ENCODE measurements around the gene NME5. TPM values are rescaled to one million over a fixed set of nuclear protein-coding genes. Genes with fewer than 3 reads are reported as not detected.

Gene NME5
- total and polyA plus RNA-seq, 2 of the 8 experiments (the other 6 are each of a cell fraction or from before 2014, with no cell fraction given), result 0.48 to 0.89 TPM

DNA sequence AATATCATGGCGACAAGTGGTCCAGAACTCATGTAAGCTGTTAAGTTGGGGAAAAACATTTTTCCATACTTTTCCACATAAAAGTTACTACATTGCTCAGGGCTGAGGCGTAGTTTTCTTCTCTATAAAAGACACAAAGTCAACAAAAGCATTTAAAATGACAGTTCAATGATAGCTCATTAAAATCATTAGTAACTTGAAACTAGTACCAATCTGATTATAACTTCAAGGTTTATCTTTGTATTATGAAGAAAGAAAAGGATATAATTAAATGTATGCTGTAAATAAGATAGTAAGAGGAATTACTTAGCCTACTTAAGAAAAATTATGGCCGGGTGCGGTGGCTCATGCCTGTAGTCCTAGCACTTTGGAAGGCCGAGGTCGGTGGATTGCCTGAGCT is 9.9 kb downstream of the NME5 start:
- Histone ChIP-seq H3K4me1 (replicated peaks in 1 of 4; ENCODE audit: control insufficient read depth in 3 of 4, insufficient read depth in 4 of 4, low read length in 3 of 4) (no peaks in the 10 kb centered on the region; a peak in 1 of 7 replicates), H3K4me2 (ENCODE audit: insufficient read depth in 1 of 2, low read depth in 2 of 2, low read length in 2 of 2) (no peak overlapping the region), H2BK5ac (ENCODE audit: low read depth, low read length) (no peak overlapping the region), H3K56ac (replicated peaks; ENCODE audit: insufficient read length, low read depth, low read length) (no peak overlapping the region), H2BK120ac (replicated peaks; ENCODE audit: low read depth, low read length) (no peak overlapping the region), H4K5ac (ENCODE audit: insufficient read length, low read depth, low read length) (no peak overlapping the region), H2AFZ (ENCODE audit: low read length) (no peak overlapping the region), H3K36me3 (ENCODE audit: control insufficient read depth in 2 of 4, insufficient read depth in 4 of 4, low read length in 3 of 4) (no peaks in the 10 kb centered on the region), H3K79me2 (ENCODE audit: control insufficient read depth in 1 of 2, insufficient read depth in 2 of 2, low read length in 2 of 2) (no peaks in the 10 kb centered on the region), H3K9me3 (ENCODE audit: insufficient read depth in 2 of 2, low read depth in 1 of 2, low read length in 1 of 2) (no peaks in the 10 kb centered on the region), H2BK12ac (ENCODE audit: low read depth, low read length) (no peak overlapping the region), H3K4ac (replicated peaks; ENCODE audit: insufficient read length, low read depth, low read length) (no peak overlapping the region), H4K91ac (replicated peaks; ENCODE audit: insufficient read length, low read length) (no peak overlapping the region), H3K14ac (ENCODE audit: insufficient read length) (no peak overlapping the region), H2BK20ac (ENCODE audit: low read length) (no peak overlapping the region), H3K18ac (ENCODE audit: extremely low read depth, low read length) (no peak overlapping the region), H2BK15ac (ENCODE audit: low read length) (no peak overlapping the region), H2AK5ac (ENCODE audit: low read depth, low read length) (no peak overlapping the region), H4K20me1 (replicated peaks in 1 of 2; ENCODE audit: control insufficient read depth in 1 of 2, insufficient read depth in 2 of 2, low read length in 2 of 2) (no peaks in the 10 kb centered on the region), H3K9ac (replicated peaks in 1 of 4; ENCODE audit: extremely low read depth in 1 of 4, low read depth in 3 of 4, low read length in 3 of 4) (no peak overlapping the region), H4K8ac (ENCODE audit: extremely low read depth, insufficient read depth, low read length) (no peak overlapping the region), H3K27me3 (replicated peaks in 1 of 4; ENCODE audit: control insufficient read depth in 3 of 4, extremely low read depth in 1 of 4, insufficient read depth in 3 of 4, low read length in 3 of 4) (no peaks in the 10 kb centered on the region), H3K79me1 (ENCODE audit: low read depth, low read length) (no peaks in the 10 kb centered on the region), H3K4me3 (ENCODE audit: extremely low read depth in 1 of 4, insufficient read depth in 2 of 4, low read depth in 3 of 4, low read length in 4 of 4) (no peak overlapping the region), H3K27ac (ENCODE audit: low read depth, low read length) (no peak overlapping the region), H3K23me2 (ENCODE audit: low read depth, low read length) (no peaks in the 10 kb centered on the region), H3K23ac (ENCODE audit: insufficient read length) (no peak overlapping the region)
- ChIA-PET CTCF (ENCODE audit: partially characterized antibody) (interaction anchor here (0.7 to 8.4 kb wide), 6 partner anchors 19 to 219 kb away, joined by 3 to 288 read pairs (median 6); partner anchors contain the start of gene WNT8A), POLR2A (ENCODE audit: partially characterized antibody) (interaction anchor here (0.9 kb wide), 1 partner anchor 376 kb away, joined by 3 read pairs; the partner anchor contains the start of gene HNRNPA0)
- no peak for DNase-seq (ENCODE audit: low read depth in 1 of 2, low spot score in 2 of 2)
- TF ChIP-seq PHF8 (conservative IDR thresholded peaks at IDR 0.05; ENCODE audit: low read depth, low read length) (no peak), CEBPB (IDR thresholded peaks at IDR 0.05; ENCODE audit: low read depth, low read length) (no peak), EP300 (IDR thresholded peaks at IDR 0.05; ENCODE audit: borderline replicate concordance in 1 of 2, low read depth in 2 of 2, low read length in 2 of 2) (no peak), RXRA (IDR thresholded peaks at IDR 0.05; ENCODE audit: insufficient read depth, low read depth, low read length) (no peak), TEAD4 (IDR thresholded peaks at IDR 0.05; ENCODE audit: low read depth, low read length) (no peak)
- TF ChIP-seq, protein P1, sequence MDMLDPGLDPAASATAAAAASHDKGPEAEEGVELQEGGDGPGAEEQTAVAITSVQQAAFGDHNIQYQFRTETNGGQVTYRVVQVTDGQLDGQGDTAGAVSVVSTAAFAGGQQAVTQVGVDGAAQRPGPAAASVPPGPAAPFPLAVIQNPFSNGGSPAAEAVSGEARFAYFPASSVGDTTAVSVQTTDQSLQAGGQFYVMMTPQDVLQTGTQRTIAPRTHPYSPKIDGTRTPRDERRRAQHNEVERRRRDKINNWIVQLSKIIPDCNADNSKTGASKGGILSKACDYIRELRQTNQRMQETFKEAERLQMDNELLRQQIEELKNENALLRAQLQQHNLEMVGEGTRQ (IDR thresholded peaks at IDR 0.05; ENCODE audit: low read length), result no peak
- FAIRE-seq, result no peak
- WGBS, 2 experiments (ENCODE audit: extremely low coverage in 1 of 2, insufficient coverage in 1 of 2, insufficient read length in 1 of 2, insufficient replicate concordance in 2 of 2, low coverage in 1 of 2, low lambda C conversion rate in 2 of 2, missing lambda C conversion rate in 1 of 2), result 95% methylated on average over 6 of the region's 6 CpGs; no CpG with 5 or more reads in 1 of the 2 experiments

Data from H1 (cell line).